D721Med (cell line): Measurements from ENCODE around the gene FAR2.

ENCODE experiments used
- DNase-seq: peaks from one replicate; pipeline ENCODE4 v3.0.0; 2011; ENCODE audit warnings: low spot score; ENCODE audit not compliant: insufficient read length
- FAIRE-seq: peaks from 2 replicates; lab custom pipeline; 2011; peaks lifted over from hg19 to GRCh38; lab: Jason Lieb, UNC
- TF ChIP-seq, protein P1 (sequence below): IDR thresholded peaks from 2 replicates; pipeline ENCODE4 v1.5.1; 2012; ENCODE audit warnings: mild to moderate bottlenecking, control low read depth; ENCODE audit not compliant: insufficient read depth; ENCODE audit errors: missing control alignments

FAR2 gene

DNA sequence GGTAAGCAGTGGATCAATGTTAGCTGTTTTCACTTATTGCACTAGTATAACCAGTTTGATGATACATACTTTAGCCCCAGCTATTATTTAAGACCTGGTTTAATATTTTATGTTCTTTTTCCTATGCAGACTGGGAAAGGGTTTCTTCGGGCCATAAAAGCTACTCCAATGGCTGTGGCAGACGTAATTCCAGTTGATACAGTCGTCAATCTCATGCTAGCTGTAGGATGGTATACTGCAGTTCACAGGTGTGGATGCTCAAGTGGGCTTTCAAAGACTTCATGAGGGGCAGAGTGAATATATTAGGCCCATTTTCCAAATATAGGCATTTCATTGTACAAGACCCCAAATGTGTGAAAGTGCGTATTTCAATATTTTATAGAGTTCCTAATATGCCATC is 161.8 kb downstream of the FAR2 start:
- FAIRE-seq = no peak
- TF ChIP-seq, protein P1, sequence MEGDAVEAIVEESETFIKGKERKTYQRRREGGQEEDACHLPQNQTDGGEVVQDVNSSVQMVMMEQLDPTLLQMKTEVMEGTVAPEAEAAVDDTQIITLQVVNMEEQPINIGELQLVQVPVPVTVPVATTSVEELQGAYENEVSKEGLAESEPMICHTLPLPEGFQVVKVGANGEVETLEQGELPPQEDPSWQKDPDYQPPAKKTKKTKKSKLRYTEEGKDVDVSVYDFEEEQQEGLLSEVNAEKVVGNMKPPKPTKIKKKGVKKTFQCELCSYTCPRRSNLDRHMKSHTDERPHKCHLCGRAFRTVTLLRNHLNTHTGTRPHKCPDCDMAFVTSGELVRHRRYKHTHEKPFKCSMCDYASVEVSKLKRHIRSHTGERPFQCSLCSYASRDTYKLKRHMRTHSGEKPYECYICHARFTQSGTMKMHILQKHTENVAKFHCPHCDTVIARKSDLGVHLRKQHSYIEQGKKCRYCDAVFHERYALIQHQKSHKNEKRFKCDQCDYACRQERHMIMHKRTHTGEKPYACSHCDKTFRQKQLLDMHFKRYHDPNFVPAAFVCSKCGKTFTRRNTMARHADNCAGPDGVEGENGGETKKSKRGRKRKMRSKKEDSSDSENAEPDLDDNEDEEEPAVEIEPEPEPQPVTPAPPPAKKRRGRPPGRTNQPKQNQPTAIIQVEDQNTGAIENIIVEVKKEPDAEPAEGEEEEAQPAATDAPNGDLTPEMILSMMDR = no peak
- DNase-seq = no peak

DNA sequence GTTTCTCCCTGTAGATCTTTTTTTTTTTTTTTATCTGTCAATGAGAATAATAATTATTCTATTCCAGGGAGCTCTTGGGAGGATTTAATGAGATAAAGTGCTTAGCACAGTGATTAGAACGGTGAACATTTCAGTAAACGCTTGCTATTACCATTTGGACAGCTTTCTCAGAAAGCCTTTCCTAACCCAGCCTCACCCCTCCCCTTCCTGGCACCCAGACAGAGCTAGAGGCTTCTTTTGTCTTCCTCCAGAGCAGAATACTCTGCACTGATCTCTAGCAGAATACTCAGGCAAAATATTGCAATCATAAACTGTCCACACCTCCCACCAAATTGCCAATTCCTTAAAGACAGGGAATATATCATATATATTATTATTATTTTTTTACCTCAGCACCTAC is 165.3 kb downstream of the FAR2 start:
- TF ChIP-seq, protein P1 = no peak
- no peak for FAIRE-seq

DNA sequence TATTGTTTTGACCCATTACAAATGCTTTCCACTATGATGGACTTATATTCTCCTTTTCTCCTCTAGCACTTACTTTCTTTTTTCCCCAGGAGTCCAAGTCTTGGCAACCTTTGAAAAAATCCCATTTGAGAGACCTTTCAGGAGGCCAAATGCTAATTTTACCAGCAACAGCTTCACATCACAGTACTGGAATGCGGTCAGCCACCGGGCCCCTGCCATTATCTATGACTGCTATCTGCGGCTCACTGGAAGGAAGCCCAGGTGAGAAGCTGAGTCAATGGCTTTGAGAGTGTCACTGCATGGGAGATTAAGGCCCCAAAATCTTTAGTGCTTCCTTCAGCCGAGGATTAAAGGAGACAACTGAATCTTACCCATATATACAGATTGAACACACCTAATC is 167.7 kb downstream of the FAR2 start:
- no peak for FAIRE-seq
- DNase-seq = no peak
- TF ChIP-seq, protein P1 = no peak

More for the DNA sequence above, 165.3 kb downstream of the FAR2 start:
- DNase-seq = no peak

DNA sequence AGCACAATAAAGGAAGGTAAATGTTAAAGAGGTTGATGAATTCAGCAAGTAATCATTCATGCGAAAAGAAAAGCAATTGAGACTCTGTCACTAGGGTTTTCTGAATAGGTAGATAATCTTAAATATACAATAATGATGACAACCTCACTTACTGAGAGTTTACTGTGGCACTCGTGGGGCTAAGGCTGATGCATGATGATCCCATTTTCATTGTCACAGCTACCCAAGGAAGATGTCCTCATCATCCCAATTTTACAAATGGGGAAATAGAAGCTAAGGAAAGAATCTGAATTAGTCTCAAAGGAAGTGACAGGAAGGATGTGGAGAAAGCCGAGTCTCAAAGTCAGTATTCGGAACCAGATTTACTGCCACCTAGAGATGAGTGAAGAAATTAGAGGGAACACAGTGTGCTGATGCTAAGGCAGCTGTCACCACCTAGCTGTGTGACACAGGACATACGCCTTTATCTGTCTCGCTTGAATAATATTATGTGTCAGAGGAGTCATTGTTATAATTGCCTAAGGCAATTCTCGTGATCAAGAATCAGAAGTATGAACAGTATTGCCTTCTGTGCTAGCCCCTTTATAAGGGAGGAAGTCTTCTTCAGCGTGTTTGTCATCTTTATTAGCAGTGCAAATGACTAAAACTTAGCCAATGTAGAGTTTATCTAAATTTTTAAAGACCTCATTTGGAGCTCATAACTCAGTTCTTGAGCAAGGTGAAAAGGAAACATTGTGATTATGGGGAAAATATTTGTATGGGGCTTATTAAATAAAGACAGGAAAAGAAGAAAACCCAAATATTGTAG is 168.7 kb downstream of the FAR2 start:
- DNase-seq (no peak), FAIRE-seq (peak; percentile 71)

GRCh38 chr12:29320295-29321085 is 171.4 kb downstream of the FAR2 start:
- FAIRE-seq (no peak), DNase-seq (no peak)
- TF ChIP-seq, protein P1 = no peak

More for the DNA sequence above, 168.7 kb downstream of the FAR2 start:
- TF ChIP-seq, protein P1 = peak; percentile 99

GRCh38 chr12:29322157-29322556 is 173.1 kb downstream of the FAR2 start:
- no peak for FAIRE-seq
- DNase-seq = no peak
- TF ChIP-seq, protein P1 = no peak
